ENCODE measurements around the gene CLSTN2.

CLSTN2 gene

DNA sequence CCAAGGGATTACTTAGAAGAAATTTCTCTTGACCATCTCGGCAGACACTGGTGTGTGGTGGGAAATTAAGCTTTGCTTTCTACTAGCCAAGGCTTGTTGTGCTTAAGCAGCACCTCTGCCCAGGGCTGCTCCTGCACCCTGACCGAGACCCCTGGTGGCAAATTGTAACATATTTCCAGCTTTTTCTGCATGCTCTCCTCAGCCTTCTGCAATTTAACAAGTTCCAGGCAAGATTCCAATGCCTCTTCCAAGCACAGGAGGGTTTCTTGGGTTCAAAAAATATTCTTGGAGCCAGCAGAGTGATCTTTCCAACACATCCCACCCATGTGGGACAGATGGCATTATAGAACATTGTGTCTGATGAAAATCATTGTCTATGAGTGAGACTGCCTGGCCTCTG, 210.5 kb downstream of the CLSTN2 start:
- TF ChIP-seq SIN3A (IDR thresholded peaks at IDR 0.05; ENCODE audit: borderline replicate concordance, insufficient read depth, low read length), result no peak

DNA sequence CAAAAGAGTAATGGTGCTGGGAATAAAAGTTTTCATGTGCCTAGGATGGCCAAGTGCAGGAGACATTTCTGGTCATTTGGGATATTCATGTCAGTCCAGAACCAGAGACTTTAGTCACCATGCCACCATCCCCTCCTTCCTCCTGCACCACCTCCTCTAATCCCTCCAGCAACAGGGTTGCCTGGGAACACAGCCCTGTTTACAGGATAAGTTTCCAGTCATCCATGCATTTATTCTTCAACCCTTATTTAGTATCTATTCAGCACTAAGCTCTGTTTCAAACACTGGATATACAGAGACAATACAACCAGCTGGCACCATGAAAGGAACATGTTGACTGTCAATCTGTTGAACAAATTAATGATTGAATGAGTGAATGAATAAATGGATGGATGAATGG, 211.7 kb downstream of the CLSTN2 start:
- no peak for TF ChIP-seq FOXP2 (optimal IDR thresholded peaks at IDR 0.05; ENCODE audit: borderline replicate concordance, extremely low read depth, extremely low read length, insufficient read depth)

DNA sequence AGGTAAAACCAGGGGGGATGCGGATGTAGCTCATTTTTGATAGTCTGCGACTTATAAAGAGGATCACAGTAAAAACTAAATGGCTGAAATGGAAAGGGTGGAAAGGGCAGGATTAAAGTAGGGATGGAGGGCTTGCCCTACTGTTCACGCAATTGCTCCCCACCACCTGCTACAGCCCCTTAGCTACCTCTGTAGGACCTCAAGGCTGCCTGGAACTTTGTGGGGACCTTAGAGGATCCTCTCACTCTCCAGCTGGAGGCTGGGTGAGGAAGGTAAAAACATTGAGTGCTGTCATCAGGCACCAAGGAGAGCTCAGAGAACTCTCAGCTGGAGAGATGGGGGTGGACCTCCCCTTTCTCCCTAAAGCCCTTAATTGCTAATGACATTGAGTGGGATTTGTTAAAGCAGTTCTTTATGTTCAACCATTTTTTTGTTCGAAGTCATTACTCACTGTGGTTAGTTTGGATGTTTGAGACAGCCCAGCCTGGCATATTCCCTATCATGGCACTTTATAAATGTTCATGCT, 213.0 kb downstream of the CLSTN2 start:
- TF ChIP-seq POLR2AphosphoS5 (IDR thresholded peaks at IDR 0.05; ENCODE audit: low read depth, low read length), result no peak
- no peak for TF ChIP-seq TAF1 (IDR thresholded peaks at IDR 0.05; ENCODE audit: borderline replicate concordance, insufficient read depth, low read length)
- no peak for TF ChIP-seq SIN3A (IDR thresholded peaks at IDR 0.05; ENCODE audit: borderline replicate concordance, insufficient read depth, low read length)
- TF ChIP-seq, protein P1, sequence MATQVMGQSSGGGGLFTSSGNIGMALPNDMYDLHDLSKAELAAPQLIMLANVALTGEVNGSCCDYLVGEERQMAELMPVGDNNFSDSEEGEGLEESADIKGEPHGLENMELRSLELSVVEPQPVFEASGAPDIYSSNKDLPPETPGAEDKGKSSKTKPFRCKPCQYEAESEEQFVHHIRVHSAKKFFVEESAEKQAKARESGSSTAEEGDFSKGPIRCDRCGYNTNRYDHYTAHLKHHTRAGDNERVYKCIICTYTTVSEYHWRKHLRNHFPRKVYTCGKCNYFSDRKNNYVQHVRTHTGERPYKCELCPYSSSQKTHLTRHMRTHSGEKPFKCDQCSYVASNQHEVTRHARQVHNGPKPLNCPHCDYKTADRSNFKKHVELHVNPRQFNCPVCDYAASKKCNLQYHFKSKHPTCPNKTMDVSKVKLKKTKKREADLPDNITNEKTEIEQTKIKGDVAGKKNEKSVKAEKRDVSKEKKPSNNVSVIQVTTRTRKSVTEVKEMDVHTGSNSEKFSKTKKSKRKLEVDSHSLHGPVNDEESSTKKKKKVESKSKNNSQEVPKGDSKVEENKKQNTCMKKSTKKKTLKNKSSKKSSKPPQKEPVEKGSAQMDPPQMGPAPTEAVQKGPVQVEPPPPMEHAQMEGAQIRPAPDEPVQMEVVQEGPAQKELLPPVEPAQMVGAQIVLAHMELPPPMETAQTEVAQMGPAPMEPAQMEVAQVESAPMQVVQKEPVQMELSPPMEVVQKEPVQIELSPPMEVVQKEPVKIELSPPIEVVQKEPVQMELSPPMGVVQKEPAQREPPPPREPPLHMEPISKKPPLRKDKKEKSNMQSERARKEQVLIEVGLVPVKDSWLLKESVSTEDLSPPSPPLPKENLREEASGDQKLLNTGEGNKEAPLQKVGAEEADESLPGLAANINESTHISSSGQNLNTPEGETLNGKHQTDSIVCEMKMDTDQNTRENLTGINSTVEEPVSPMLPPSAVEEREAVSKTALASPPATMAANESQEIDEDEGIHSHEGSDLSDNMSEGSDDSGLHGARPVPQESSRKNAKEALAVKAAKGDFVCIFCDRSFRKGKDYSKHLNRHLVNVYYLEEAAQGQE (IDR thresholded peaks at IDR 0.05; ENCODE audit: insufficient read depth in 1 of 2, low read depth in 2 of 2, low read length in 2 of 2), result no peak
- TF ChIP-seq FOXP2 (optimal IDR thresholded peaks at IDR 0.05; ENCODE audit: borderline replicate concordance, extremely low read depth, extremely low read length, insufficient read depth), result no peak

DNA sequence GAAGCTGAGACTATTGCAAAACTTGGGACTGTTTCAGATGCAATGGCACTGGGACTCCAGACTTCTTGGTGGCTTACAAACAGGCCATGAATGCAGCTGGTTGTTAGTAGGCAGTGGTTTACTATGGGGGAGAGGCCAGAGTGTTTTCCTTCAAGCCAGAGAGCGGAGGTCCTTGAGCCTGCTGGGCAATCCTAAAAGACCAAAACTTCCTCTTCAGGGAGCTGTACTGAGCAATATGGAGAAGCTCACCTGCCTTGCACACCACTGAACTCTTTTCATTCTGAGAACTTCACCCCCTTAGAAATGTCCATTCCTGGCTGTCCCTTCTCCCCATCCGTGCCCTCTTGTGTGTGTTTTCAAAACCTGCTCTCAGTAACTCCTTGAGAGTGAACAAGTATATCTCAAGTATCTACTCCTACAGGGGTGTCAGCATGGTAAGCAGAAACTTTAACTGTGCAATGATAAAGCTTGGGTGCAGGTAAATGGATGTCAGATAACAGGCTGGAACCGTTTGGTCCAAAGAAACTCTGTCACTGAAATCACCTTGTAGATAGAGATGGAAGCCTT, 213.9 kb downstream of the CLSTN2 start:
- TF ChIP-seq POLR2AphosphoS5 (IDR thresholded peaks at IDR 0.05; ENCODE audit: low read depth, low read length), result no peak
- no peak for TF ChIP-seq TAF1 (IDR thresholded peaks at IDR 0.05; ENCODE audit: borderline replicate concordance, insufficient read depth, low read length)
- TF ChIP-seq, protein P1 (IDR thresholded peaks at IDR 0.05; ENCODE audit: insufficient read depth in 1 of 2, low read depth in 2 of 2, low read length in 2 of 2), result no peak
- no peak for TF ChIP-seq SIN3A (IDR thresholded peaks at IDR 0.05; ENCODE audit: borderline replicate concordance, insufficient read depth, low read length)
- TF ChIP-seq FOXP2 (optimal IDR thresholded peaks at IDR 0.05; ENCODE audit: borderline replicate concordance, extremely low read depth, extremely low read length, insufficient read depth), result no peak

DNA sequence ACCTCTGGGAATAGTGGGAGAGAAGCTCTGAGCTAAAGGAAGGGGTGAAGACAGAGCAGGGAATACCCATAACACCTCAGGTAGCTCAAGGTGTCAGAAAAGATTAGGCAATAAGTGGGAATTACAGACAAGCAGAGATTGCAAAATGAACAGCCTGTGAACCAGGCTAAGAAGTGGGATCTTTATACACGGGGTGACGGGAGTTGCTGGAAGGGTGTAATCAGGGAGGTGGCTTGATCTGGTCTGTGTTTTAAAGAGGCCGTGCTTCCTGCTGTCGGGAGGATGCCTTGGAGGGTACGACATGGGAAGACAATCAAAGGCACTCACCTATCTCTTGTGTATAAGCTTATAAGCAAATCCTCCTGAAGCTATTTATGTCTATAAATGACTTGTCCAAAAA, 216.3 kb downstream of the CLSTN2 start:
- TF ChIP-seq, protein P1 (IDR thresholded peaks at IDR 0.05; ENCODE audit: insufficient read depth in 1 of 2, low read depth in 2 of 2, low read length in 2 of 2), result no peak
- TF ChIP-seq FOXP2 (optimal IDR thresholded peaks at IDR 0.05; ENCODE audit: borderline replicate concordance, extremely low read depth, extremely low read length, insufficient read depth) (no peak), POLR2AphosphoS5 (IDR thresholded peaks at IDR 0.05; ENCODE audit: low read depth, low read length) (no peak), SIN3A (IDR thresholded peaks at IDR 0.05; ENCODE audit: borderline replicate concordance, insufficient read depth, low read length) (no peak), TAF1 (IDR thresholded peaks at IDR 0.05; ENCODE audit: borderline replicate concordance, insufficient read depth, low read length) (no peak)

DNA sequence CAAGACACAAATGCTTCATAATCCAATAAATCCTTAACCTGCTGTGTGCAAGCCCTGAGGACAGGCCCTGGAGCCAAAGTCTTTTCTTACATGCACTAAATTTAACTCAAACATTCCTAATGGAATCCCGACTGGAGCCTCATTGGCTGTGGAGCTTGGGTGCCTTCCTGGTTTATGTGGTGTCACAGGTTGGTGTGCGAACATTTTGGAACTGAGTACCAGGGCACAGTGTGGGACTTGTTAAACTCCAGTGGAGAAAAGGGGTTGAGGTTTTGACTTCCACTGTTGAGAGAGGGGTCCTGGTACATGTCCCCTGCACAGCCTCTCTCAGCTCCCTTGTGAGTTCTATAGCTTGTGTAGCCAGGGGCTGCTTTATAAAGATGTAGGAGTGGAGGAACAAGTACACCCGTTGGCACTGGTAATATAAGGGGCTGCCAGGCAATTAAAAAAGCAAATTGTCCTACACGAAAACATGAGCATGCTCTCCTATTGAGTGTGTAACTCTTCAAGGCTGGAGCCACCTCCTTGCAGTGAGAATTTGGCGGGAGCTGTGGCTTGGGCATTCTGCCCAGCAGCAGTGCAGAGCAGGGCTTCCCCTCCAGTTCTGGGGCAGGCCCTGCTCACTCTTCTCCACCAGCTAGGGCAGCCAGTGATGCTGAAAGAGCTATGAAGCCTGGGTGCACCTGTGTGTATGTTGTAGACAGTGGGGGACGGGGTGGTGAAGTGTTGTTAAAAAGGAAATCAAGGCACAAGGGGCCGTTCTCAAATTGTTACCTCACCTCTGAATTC, 218.1 kb downstream of the CLSTN2 start:
- TF ChIP-seq FOXP2 (optimal IDR thresholded peaks at IDR 0.05; ENCODE audit: borderline replicate concordance, extremely low read depth, extremely low read length, insufficient read depth), result no peak
- no peak for TF ChIP-seq SIN3A (IDR thresholded peaks at IDR 0.05; ENCODE audit: borderline replicate concordance, insufficient read depth, low read length)
- TF ChIP-seq POLR2AphosphoS5 (IDR thresholded peaks at IDR 0.05; ENCODE audit: low read depth, low read length), result no peak
